Measurements from ENCODE around the gene XRCC3.

XRCC3 gene

GRCh38 chr14:103705504-103706284 lies 9.6 kb downstream of the XRCC3 start:
- no peak for DNase-seq

- no peak for DNase-seq
Measured at GRCh38 chr14:103705118-103705503, 10.1 kb downstream of the XRCC3 start.

GRCh38 chr14:103704708-103705107 lies 10.5 kb downstream of the XRCC3 start:
- no peak for DNase-seq

- DNase-seq: no peak
Measured at GRCh38 chr14:103703433-103704385, 11.5 kb downstream of the XRCC3 start.

GRCh38 chr14:103702497-103703432 lies 12.5 kb downstream of the XRCC3 start:
- DNase-seq: no peak

GRCh38 chr14:103702095-103702494 lies 13.2 kb downstream of the XRCC3 start:
- DNase-seq: no peak

- DNase-seq: no peak
Measured at GRCh38 chr14:103700753-103701490, 14.3 kb downstream of the XRCC3 start.

GRCh38 chr14:103699901-103700752 lies 15.1 kb downstream of the XRCC3 start:
- DNase-seq: no peak

- DNase-seq: no peak
Measured at GRCh38 chr14:103699261-103699661, 16.0 kb downstream of the XRCC3 start.

- DNase-seq: no peak
Measured at GRCh38 chr14:103698380-103699260, 16.6 kb downstream of the XRCC3 start.

- DNase-seq: no peak
Measured at GRCh38 chr14:103697603-103698379, 17.5 kb downstream of the XRCC3 start.

GRCh38 chr14:103697206-103697602 lies 18.0 kb downstream of the XRCC3 start:
- no peak for DNase-seq

GRCh38 chr14:103696466-103697071 lies 18.7 kb downstream of the XRCC3 start:
- DNase-seq: no peak

- DNase-seq: no peak
Measured at GRCh38 chr14:103696070-103696402, 19.2 kb downstream of the XRCC3 start.

- no peak for DNase-seq
Measured at GRCh38 chr14:103695296-103696069, 19.8 kb downstream of the XRCC3 start.

- DNase-seq: no peak
Measured at GRCh38 chr14:103694572-103695026, 20.7 kb downstream of the XRCC3 start.

- no peak for DNase-seq
Measured at GRCh38 chr14:103693515-103693914, 21.7 kb downstream of the XRCC3 start.

- DNase-seq: no peak
Measured at GRCh38 chr14:103692871-103693270, 22.4 kb downstream of the XRCC3 start.

Measured in CD4-positive, alpha-beta T cell treated with Interleukin-17A for 4 hours (primary cell).